ENCODE results near the gene CCDC92B. TPM values are rescaled to one million over a fixed set of nuclear protein-coding genes. Genes with fewer than 3 reads are reported as not detected.

The CCDC92B gene
- total and polyA plus RNA-seq, 9 of the 15 experiments (the other 6 are each of a cell fraction or from before 2014, with no cell fraction given), result not detected

- TF ChIP-seq EWSR1 (IDR thresholded peaks at IDR 0.05; ENCODE audit: borderline replicate concordance, low read depth, partially characterized antibody) (no peak), CREB5 (CRISPR knock-in tag; IDR thresholded peaks at IDR 0.05) (no peak), RFX5 (IDR thresholded peaks at IDR 0.05; ENCODE audit: low read depth, low read length) (no peak), DPF2 (IDR thresholded peaks at IDR 0.05) (0 out of 2 replicates have a peak, but pooled peaks have one; percentile 23), DDX20 (tag; IDR thresholded peaks at IDR 0.05; ENCODE audit: low read depth) (no peak), GATAD2A (IDR thresholded peaks at IDR 0.05) (no peak), REST (IDR thresholded peaks at IDR 0.05; ENCODE audit: borderline replicate concordance) (peak; percentile 60), REST (CRISPR knock-in tag; IDR thresholded peaks at IDR 0.05; ENCODE audit: low read depth) (no peak), AFF4 (CRISPR knock-in tag; IDR thresholded peaks at IDR 0.05) (no peak), ZNF583 (CRISPR knock-in tag; IDR thresholded peaks at IDR 0.05) (no peak), ZFPM2 (CRISPR knock-in tag; IDR thresholded peaks at IDR 0.05) (no peak), YY1 (IDR thresholded peaks at IDR 0.05; ENCODE audit: borderline replicate concordance in 1 of 3, control insufficient read depth in 1 of 3, extremely low read depth in 1 of 3, insufficient read depth in 3 of 3, insufficient read length in 1 of 3, insufficient replicate concordance in 2 of 3, low read depth in 1 of 3, low read length in 2 of 3) (peak; percentile 69 to 95 (median 87)), TEAD1 (CRISPR knock-in tag; IDR thresholded peaks at IDR 0.05) (no peak)
These were observed 36.9 kb upstream of the CCDC92B start (continued) for GRCh38 chr17:2786176-2786881.
